K562 (cell line): ENCODE measurements around the gene PAX2. TPM values are rescaled to one million over a fixed set of nuclear protein-coding genes. Genes with fewer than 3 reads are reported as not detected.

Experiments used
- ATAC-seq: fragments of 200-7000 bp; cut with Tn5 transposase; 3 replicates; pipeline ENCODE4 v1.9.1; 2020; ENCODE audit warnings: moderate library complexity
- BruUV-seq: library from RNA; stranded (reverse); fragments of 400-500 nt; replicated peaks from 2 replicates; lab custom pipeline; 2021; lab: Mats Ljungman, UMichigan
- CTCF ChIA-PET: fragments of 300-600 bp; formaldehyde crosslinking; extraction: SDS; loops from one replicate; lab custom pipeline; 2021; ENCODE audit warnings: low intra/inter-chr PET ratio; lab: Yijun Ruan, JAX
- POLR2A ChIA-PET: fragments of 300-600, 350-650 bp; sonication (Branson Sonifier 250); formaldehyde crosslinking; extraction: SDS; loops from one replicate; lab custom pipeline; 2021; ENCODE audit warnings: antibody characterized with exemption, inconsistent platforms; lab: Yijun Ruan, JAX
- DNase-seq, 4 experiments: peaks; one replicate each; pipeline versions ENCODE4 v3.0.0 to v3.0.0-alpha.2; 2011 to 2018; ENCODE audit warnings: low spot score in 3 of 4, mixed read lengths in 3 of 4; ENCODE audit errors: extremely low read depth in 1 of 4
- FAIRE-seq: peaks from 2 replicates; lab custom pipeline; 2011; peaks lifted over from hg19 to GRCh38; lab: Jason Lieb, UNC
- H2AFZ ChIP-seq: 2 replicates; pipeline ENCODE4 v1.6.0; 2011; ENCODE audit warnings: low read depth, low read length, control low read depth, inconsistent platforms
- H3K27ac ChIP-seq: fragments of 200-600 bp; 3 replicates; pipeline ENCODE4 v1.8.0; 2011; ENCODE audit warnings: low read depth, mild to moderate bottlenecking, control low read depth, inconsistent platforms, low read length, moderate library complexity, mixed read lengths; ENCODE audit errors: extremely low read depth
- H3K27me3 ChIP-seq, 2 experiments: fragments of 300-600 bp in 1 of 2; 2 replicates in 1 of 2; 3 replicates in 1 of 2; pipeline versions ENCODE4 v1.6.0 to v1.8.0; 2011; ENCODE audit warnings: inconsistent platforms in 2 of 2, low read length in 2 of 2, mild to moderate bottlenecking in 1 of 2, mixed read lengths in 1 of 2, moderate library complexity in 1 of 2; ENCODE audit not compliant: control insufficient read depth in 2 of 2, insufficient read depth in 2 of 2
- H3K36me3 ChIP-seq: fragments of 300-600 bp; 3 replicates; pipeline ENCODE4 v1.8.0; 2011; ENCODE audit warnings: mild to moderate bottlenecking, low read length, inconsistent platforms; ENCODE audit not compliant: control insufficient read depth, insufficient read depth
- H3K4me1 ChIP-seq, 2 experiments: fragments of 200-600 bp in 1 of 2; replicated peaks in 1 of 2; 2 replicates in 1 of 2; 3 replicates in 1 of 2; pipeline versions ENCODE4 v1.5.1 to v1.8.0; 2011; ENCODE audit warnings: inconsistent platforms in 2 of 2, low read length in 2 of 2, mild to moderate bottlenecking in 1 of 2, mixed read lengths in 1 of 2, moderate library complexity in 1 of 2; ENCODE audit not compliant: control insufficient read depth in 2 of 2, insufficient read depth in 2 of 2
- H3K4me2 ChIP-seq: 2 replicates; pipeline ENCODE4 v1.6.1; 2011; ENCODE audit warnings: low read length, control low read depth, inconsistent platforms, mixed read lengths; ENCODE audit not compliant: insufficient read depth
- H3K4me3 ChIP-seq: fragments of 200-600 bp; sonication (generic), shearing (Covaris generic); 2 replicates; pipeline ENCODE4 v1.5.1; 2016; ENCODE audit warnings: control low read depth, inconsistent platforms
- H3K79me2 ChIP-seq: fragments of 200-600 bp; 3 replicates; pipeline ENCODE4 v1.8.0; 2011; ENCODE audit warnings: low read length, inconsistent platforms; ENCODE audit not compliant: control insufficient read depth, insufficient read depth
- H3K9ac ChIP-seq, 2 experiments: 2 replicates each; pipeline versions ENCODE4 v1.6.0 to v1.6.1; 2011; ENCODE audit warnings: low read depth in 2 of 2, low read length in 2 of 2, control low read depth in 1 of 2, inconsistent platforms in 1 of 2, mild to moderate bottlenecking in 1 of 2, mixed read lengths in 1 of 2; ENCODE audit not compliant: insufficient read depth in 1 of 2
- H3K9me1 ChIP-seq: one replicate; pipeline ENCODE4 v1.6.0; 2011; ENCODE audit warnings: inconsistent platforms, mild to moderate bottlenecking, low read length, moderate library complexity; ENCODE audit not compliant: control insufficient read depth, insufficient read depth
- H3K9me3 ChIP-seq: replicated peaks from 2 replicates; pipeline ENCODE4 v1.5.1; 2011; ENCODE audit warnings: low read depth, low read length, inconsistent platforms; ENCODE audit not compliant: control insufficient read depth, insufficient read depth
- H4K20me1 ChIP-seq: replicated peaks from 2 replicates; pipeline ENCODE4 v1.6.1; 2011; ENCODE audit warnings: low read length, inconsistent platforms, mixed read lengths; ENCODE audit not compliant: control insufficient read depth, insufficient read depth
- CEBPG ChIP-seq, 3 experiments: fragments of 200-800 bp in 1 of 3; sonication (Bioruptor generic) in 1 of 3; sonication (generic) in 1 of 3; formaldehyde crosslinking in 1 of 3; IDR thresholded peaks in 2 of 3; conservative IDR thresholded peaks in 1 of 3; 2 replicates each; pipeline versions ENCODE4 v1.6.1 to v1.8.0; 2016 to 2022; ENCODE audit warnings: missing compliant biosample characterization in 2 of 3, missing genetic modification characterization in 2 of 3, mild to moderate bottlenecking in 1 of 3, missing genetic modification reagents in 1 of 3
- CHCHD3 ChIP-seq: fragments of 250-450 bp; sonication (Bioruptor Pico); IDR thresholded peaks from 2 replicates; pipeline ENCODE4 v2.1.2; 2022; ENCODE audit warnings: mild to moderate bottlenecking
- CHD2 ChIP-seq: IDR thresholded peaks from 2 replicates; pipeline ENCODE4 v1.6.1; 2011; ENCODE audit warnings: low read depth, low read length
- FOXK2 ChIP-seq, 2 experiments: fragments of 450-650 bp; IDR thresholded peaks in 1 of 2; conservative IDR thresholded peaks in 1 of 2; 2 replicates each; pipeline ENCODE4 v1.6.1; 2016; ENCODE audit warnings: low read depth in 2 of 2, mild to moderate bottlenecking in 1 of 2
- KAT8 ChIP-seq: fragments of 450-650 bp; IDR thresholded peaks from 2 replicates; pipeline ENCODE4 v1.6.1; 2016; ENCODE audit warnings: low read depth, mild to moderate bottlenecking
- MTF1 ChIP-seq: fragments of 250-450 bp; sonication (Bioruptor Pico); IDR thresholded peaks from 2 replicates; pipeline ENCODE4 v1.9.0; 2021; ENCODE audit warnings: moderate library complexity, mild to moderate bottlenecking, inconsistent platforms, borderline replicate concordance
- RBM17 ChIP-seq: fragments of 200-400 bp; formaldehyde crosslinking; IDR thresholded peaks from 2 replicates; pipeline ENCODE4 v1.6.1; 2017; ENCODE audit warnings: low read depth, mild to moderate bottlenecking, low read length, borderline replicate concordance
- ZNF644 ChIP-seq: fragments of 200-800 bp; sonication (Bioruptor generic); IDR thresholded peaks from 2 replicates; pipeline ENCODE4 v1.6.1; 2016; ENCODE audit warnings: low read depth, missing genetic modification characterization, missing compliant biosample characterization
- ZNF696 ChIP-seq: fragments of 250-450 bp; sonication (Bioruptor Pico); conservative IDR thresholded peaks from 2 replicates; pipeline ENCODE4 v1.4.0; 2020; ENCODE audit warnings: mild to moderate bottlenecking, moderate library complexity
- WGBS: fragments of 100-300 bp; shearing (Covaris generic); methylation state at CpG from one replicate; pipeline ENCODE4 v1.1.6; 2016; ENCODE audit warnings: low coverage, mixed read lengths; ENCODE audit not compliant: insufficient coverage; ENCODE audit errors: missing lambda C conversion rate; 5-methylcytosine and 5-hydroxymethylcytosine counted together
- in situ Hi-C: fragments of 300-500 bp; cut with MboI; formaldehyde crosslinking; loops from 4 replicates; pipeline ENCODE4 v1.15.0; 2018; ENCODE audit warnings: inconsistent platforms, mixed read lengths
- intact Hi-C: fragments of 100-400 bp; cut with micrococcal nuclease; formaldehyde crosslinking; loops from 2 replicates; pipeline ENCODE4 v1.14.2; 2022
- polyA plus RNA-seq, 8 experiments: library from polyadenylated mRNA; depleted of rRNA in 4 of 8; stranded (reverse) in 5 of 8; unstranded in 3 of 8; fragments of >200 nt; fragmentation: Nextera tagmentation in 2 of 8; fragmentation: Illumina TruSeq in 1 of 8; extraction: Ambion mirVana in 2 of 8; extraction: Trizol in 1 of 8; gene quantifications; 2 replicates each; pipeline versions ENCODE4 v1.2.1 to v1.2.3, GENCODE V29; 2011 to 2014; ENCODE audit warnings: inconsistent platforms in 1 of 8, missing spikeins in 1 of 8
- total RNA-seq, 7 experiments: library from RNA; depleted of rRNA in 6 of 7; stranded (reverse); fragments of >200 nt in 6 of 7; fragmentation: Illumina TruSeq in 2 of 7; extraction: Trizol in 2 of 7; gene quantifications; 2 replicates each; pipeline versions ENCODE4 v1.2.1 to v1.2.3, GENCODE V29; 2011 to 2021; ENCODE audit warnings: low replicate concordance in 1 of 7
- TF ChIP-seq, protein P1 (sequence below), 2 experiments: fragments of 150-350 bp in 1 of 2; IDR thresholded peaks; 2 replicates each; pipeline ENCODE4 v1.6.1; 2012 to 2016; ENCODE audit warnings: low read depth in 2 of 2, low read length in 2 of 2, mild to moderate bottlenecking in 1 of 2, moderate library complexity in 1 of 2
- TF ChIP-seq, protein P2 (sequence below): sonication (generic); formaldehyde crosslinking; IDR thresholded peaks from 2 replicates; pipeline ENCODE4 v1.8.0; 2022; ENCODE audit warnings: missing genetic modification reagents, mild to moderate bottlenecking, moderate library complexity, borderline replicate concordance

PAX2 gene
- total and polyA plus RNA-seq, 9 of the 15 experiments (the other 6 are each of a cell fraction or from before 2014, with no cell fraction given) = not detected

DNA sequence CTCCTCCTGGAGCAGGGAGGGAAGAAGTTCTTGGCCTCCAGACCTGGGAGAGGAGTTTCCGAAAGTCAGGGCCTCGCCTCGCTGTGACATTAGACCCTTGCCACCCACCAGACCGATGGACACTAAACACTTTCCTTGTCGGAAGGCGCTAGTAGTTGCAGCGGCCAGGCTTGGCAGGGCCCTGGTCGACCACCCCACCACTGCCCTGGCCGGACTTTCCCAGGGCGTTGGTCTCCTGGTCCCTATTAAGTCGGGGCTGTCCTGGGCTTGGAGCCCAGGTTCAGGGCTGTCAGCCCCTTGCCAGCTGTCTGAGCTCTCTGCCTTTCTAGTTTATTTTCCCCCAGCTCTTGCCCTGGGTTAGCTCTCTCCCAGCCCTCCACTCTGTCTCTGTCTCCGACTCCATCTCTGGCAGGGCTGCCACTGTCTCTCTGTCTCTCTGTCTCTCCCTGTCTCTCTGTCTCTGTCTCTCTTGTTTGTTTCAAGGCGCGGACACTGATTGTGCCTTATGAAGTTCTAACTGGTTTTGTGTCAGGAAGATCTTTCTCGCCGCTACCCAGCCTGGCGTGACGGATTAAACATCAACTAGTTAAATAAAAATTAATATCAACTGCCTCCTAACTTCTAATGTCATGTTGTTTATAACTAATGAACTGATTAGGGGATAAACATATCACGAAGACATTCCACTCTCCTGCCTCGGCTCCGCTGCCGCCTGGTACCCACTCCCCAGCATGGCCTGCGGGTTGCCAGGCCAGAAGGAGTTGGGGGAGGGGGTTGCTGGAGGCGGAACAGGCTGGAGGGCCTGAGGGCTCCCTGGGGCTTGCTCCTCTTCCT, 13.8 kb upstream of the PAX2 start:
- ChIA-PET POLR2A (interaction anchor here (0.6 kb wide), 1 partner anchor 1177 kb away, joined by 3 read pairs; no protein-coding TSS in a partner anchor), CTCF (no interaction called here)
- no peak for FAIRE-seq
- Histone ChIP-seq H3K27ac (no peak overlapping the region), H3K9me3 (no peaks in the 10 kb centered on the region), H3K4me1 (peaks cover 0 to 22% of the 10 kb centered on the region in 2 experiments; a peak in 2 of 5 replicates), H3K4me2 (no peak overlapping the region), H4K20me1 (peaks cover 7% of the 10 kb centered on the region; the same call in 1 of the 2 replicates), H3K9ac (no peak overlapping the region), H3K9me1 (no peaks in the 10 kb centered on the region), H3K27me3 (peaks cover 22 to 54% of the 10 kb centered on the region in 2 experiments), H3K79me2 (no peaks in the 10 kb centered on the region), H3K4me3 (no peak overlapping the region), H2AFZ (no peak overlapping the region), H3K36me3 (no peaks in the 10 kb centered on the region)
- TF ChIP-seq KAT8 (no peak), ZNF696 (CRISPR knock-in tag) (no peak), MTF1 (CRISPR knock-in tag) (no peak), FOXK2 (conservative IDR thresholded peaks at IDR 0.05 in 1 of 2, IDR thresholded peaks at IDR 0.05 in 1 of 2; ENCODE audit: low read depth in 2 of 2) (no peak), CEBPG (CRISPR knock-in tag; IDR thresholded peaks at IDR 0.05) (no peak), CEBPG (tag; conservative IDR thresholded peaks at IDR 0.05 in 1 of 2, IDR thresholded peaks at IDR 0.05 in 1 of 2) (no peak), CHCHD3 (no peak), RBM17 (no peak), ZNF644 (no peak), CHD2 (no peak)
- TF ChIP-seq, protein P1, sequence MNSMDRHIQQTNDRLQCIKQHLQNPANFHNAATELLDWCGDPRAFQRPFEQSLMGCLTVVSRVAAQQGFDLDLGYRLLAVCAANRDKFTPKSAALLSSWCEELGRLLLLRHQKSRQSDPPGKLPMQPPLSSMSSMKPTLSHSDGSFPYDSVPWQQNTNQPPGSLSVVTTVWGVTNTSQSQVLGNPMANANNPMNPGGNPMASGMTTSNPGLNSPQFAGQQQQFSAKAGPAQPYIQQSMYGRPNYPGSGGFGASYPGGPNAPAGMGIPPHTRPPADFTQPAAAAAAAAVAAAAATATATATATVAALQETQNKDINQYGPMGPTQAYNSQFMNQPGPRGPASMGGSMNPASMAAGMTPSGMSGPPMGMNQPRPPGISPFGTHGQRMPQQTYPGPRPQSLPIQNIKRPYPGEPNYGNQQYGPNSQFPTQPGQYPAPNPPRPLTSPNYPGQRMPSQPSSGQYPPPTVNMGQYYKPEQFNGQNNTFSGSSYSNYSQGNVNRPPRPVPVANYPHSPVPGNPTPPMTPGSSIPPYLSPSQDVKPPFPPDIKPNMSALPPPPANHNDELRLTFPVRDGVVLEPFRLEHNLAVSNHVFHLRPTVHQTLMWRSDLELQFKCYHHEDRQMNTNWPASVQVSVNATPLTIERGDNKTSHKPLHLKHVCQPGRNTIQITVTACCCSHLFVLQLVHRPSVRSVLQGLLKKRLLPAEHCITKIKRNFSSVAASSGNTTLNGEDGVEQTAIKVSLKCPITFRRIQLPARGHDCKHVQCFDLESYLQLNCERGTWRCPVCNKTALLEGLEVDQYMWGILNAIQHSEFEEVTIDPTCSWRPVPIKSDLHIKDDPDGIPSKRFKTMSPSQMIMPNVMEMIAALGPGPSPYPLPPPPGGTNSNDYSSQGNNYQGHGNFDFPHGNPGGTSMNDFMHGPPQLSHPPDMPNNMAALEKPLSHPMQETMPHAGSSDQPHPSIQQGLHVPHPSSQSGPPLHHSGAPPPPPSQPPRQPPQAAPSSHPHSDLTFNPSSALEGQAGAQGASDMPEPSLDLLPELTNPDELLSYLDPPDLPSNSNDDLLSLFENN (IDR thresholded peaks at IDR 0.05; ENCODE audit: low read depth in 2 of 2, low read length in 2 of 2) = no peak
- TF ChIP-seq, protein P2, sequence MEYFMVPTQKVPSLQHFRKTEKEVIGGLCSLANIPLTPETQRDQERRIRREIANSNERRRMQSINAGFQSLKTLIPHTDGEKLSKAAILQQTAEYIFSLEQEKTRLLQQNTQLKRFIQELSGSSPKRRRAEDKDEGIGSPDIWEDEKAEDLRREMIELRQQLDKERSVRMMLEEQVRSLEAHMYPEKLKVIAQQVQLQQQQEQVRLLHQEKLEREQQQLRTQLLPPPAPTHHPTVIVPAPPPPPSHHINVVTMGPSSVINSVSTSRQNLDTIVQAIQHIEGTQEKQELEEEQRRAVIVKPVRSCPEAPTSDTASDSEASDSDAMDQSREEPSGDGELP (CRISPR knock-in tag) = no peak
- no peak for ATAC-seq
- in situ Hi-C loops (no loop called here), intact Hi-C loops (no loop called here)
- WGBS = 2% methylated on average over 22 of the region's 24 CpGs
- no peak for DNase-seq
- no TSS peak for BruUV-seq
